ENCODE results near the gene RTF1.
"Not testable (repeated sequence)": the region's sequence is repeated elsewhere in the genome, so short reads cannot be mapped to it uniquely, and the experiment has no call there.

DNA sequence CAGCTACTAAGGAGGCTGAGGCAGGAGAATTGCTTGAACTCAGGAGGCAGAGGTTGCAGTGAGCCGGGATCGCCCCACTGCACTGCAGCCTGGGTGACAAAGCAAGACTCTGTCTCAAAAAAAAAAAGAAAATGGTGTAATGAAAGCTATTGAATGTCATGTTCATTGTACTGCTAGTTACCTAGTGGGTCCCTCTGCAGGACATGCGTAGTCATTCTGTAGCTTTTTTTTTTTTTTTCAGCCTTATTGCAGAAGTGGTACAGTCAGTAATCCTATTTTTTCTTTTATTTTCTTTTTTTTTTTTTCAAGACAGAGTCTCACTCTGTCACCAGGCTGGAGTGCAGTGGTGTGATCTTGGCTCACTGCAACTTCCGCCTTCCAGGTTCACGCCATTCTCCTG, 21.9 kb downstream of the RTF1 start:
- TF ChIP-seq EP300 (IDR thresholded peaks at IDR 0.05); FOSL2 (IDR thresholded peaks at IDR 0.05); FOSL2 (CRISPR knock-in tag; IDR thresholded peaks at IDR 0.05): not testable (repeated sequence)

Data from A549 (cell line).